ENCODE measurements around the gene FLRT1.

DNA sequence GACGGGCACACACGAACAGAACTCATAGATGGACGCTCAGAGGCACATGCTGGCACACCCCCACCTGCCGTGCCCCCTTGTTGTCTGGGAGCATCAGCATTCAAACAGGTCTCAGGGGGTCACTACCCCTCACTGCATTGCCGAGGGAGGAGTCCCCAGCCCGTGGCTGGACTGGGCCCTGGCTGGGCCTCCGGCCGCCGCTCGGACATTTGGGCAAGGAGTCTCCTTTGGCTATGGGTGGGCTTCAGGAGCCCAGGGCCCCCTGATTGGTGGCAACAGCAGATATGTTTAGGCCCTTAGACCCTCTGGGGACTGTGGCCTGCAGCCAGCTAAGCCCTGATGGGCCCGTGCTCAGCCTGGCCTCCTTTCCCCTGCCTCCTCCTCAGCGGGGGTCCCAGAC lies 41.9 kb downstream of the FLRT1 start:
- no peak for TF ChIP-seq EP300 (IDR thresholded peaks at IDR 0.05)
- no peak for TF ChIP-seq POLR2A (IDR thresholded peaks at IDR 0.05)

Measured in gastroesophageal sphincter (tissue), 2 donors.